Neural cell (in vitro differentiated cells): ENCODE measurements around the gene CPNE9. TPM values are rescaled to one million over a fixed set of nuclear protein-coding genes. Genes with fewer than 3 reads are reported as not detected.

ENCODE experiments used
- H2AFZ ChIP-seq: fragments of 200-600, 300-800 bp; sonication (generic), shearing (Covaris generic); 2 replicates; pipeline ENCODE4 v1.6.0; 2014; ENCODE audit warnings: low read depth, mild to moderate bottlenecking, antibody characterized with exemption, low read length, moderate library complexity
- H3F3A ChIP-seq: fragments of 200-600 bp; shearing (Covaris generic); 2 replicates; pipeline ENCODE4 v1.6.1; 2016; ENCODE audit warnings: mild to moderate bottlenecking, moderate library complexity, mixed read lengths, antibody characterized with exemption, low read length; ENCODE audit not compliant: insufficient read depth, poor library complexity, severe bottlenecking
- H3K27ac ChIP-seq: fragments of 200-600, 300-800 bp; sonication (generic), shearing (Covaris generic); 2 replicates; pipeline ENCODE4 v1.5.1; 2014; ENCODE audit warnings: mild to moderate bottlenecking, low read length, moderate library complexity
- H3K27me3 ChIP-seq: fragments of 300-800, 200-600 bp; sonication (generic), shearing (Covaris generic); 2 replicates; pipeline ENCODE4 v1.6.0; 2014; ENCODE audit warnings: mild to moderate bottlenecking, low read depth, low read length, moderate library complexity; ENCODE audit not compliant: insufficient read depth
- H3K36me3 ChIP-seq: fragments of 300-800, 200-600 bp; sonication (generic), shearing (Covaris generic); 2 replicates; pipeline ENCODE4 v1.5.1; 2014; ENCODE audit warnings: mild to moderate bottlenecking, antibody characterized with exemption, low read length, moderate library complexity; ENCODE audit not compliant: insufficient read depth
- H3K4me2 ChIP-seq: fragments of 300-800, 200-600 bp; sonication (generic), shearing (Covaris generic); 2 replicates; pipeline ENCODE4 v1.6.0; 2014; ENCODE audit warnings: mild to moderate bottlenecking, low read length
- H3K4me3 ChIP-seq: fragments of 300-800, 200-600 bp; sonication (generic), shearing (Covaris generic); 2 replicates; pipeline ENCODE4 v1.5.1; 2014; ENCODE audit warnings: mild to moderate bottlenecking, low read length, moderate library complexity
- H3K79me2 ChIP-seq: fragments of 200-600 bp; shearing (Covaris generic); replicated peaks from 2 replicates; pipeline ENCODE4 v1.6.0; 2014; ENCODE audit warnings: mild to moderate bottlenecking, low read length, moderate library complexity; ENCODE audit not compliant: insufficient read depth
- H3K9ac ChIP-seq: fragments of 300-800, 200-600 bp; sonication (generic), shearing (Covaris generic); 2 replicates; pipeline ENCODE4 v1.6.1; 2016; ENCODE audit warnings: mild to moderate bottlenecking, low read length, mixed read lengths
- H3K9me2 ChIP-seq: fragments of 200-600 bp; shearing (Covaris generic); 2 replicates; pipeline ENCODE4 v1.6.1; 2016; ENCODE audit warnings: mild to moderate bottlenecking, low read length, mixed read lengths; ENCODE audit not compliant: insufficient read depth
- H3K9me3 ChIP-seq: fragments of 200-600, 300-800 bp; sonication (generic), shearing (Covaris generic); 2 replicates; pipeline ENCODE4 v1.6.1; 2016; ENCODE audit warnings: mild to moderate bottlenecking, mixed run types, low read length, moderate library complexity, mixed read lengths
- H4K20me1 ChIP-seq: fragments of 200-600 bp; shearing (Covaris generic); 2 replicates; pipeline ENCODE4 v1.6.1; 2016; ENCODE audit warnings: mild to moderate bottlenecking, mixed run types; ENCODE audit not compliant: insufficient read depth
- EP300 ChIP-seq: fragments of 450-650 bp; conservative IDR thresholded peaks from 2 replicates; pipeline ENCODE4 v1.6.1; 2014; ENCODE audit warnings: antibody characterized with exemption, mild to moderate bottlenecking, moderate library complexity; ENCODE audit not compliant: poor library complexity, severe bottlenecking
- EZH2 ChIP-seq: fragments of 200-600, 300-800 bp; shearing (Covaris generic), sonication (generic); IDR thresholded peaks from 2 replicates; pipeline ENCODE4 v1.6.1; 2014; ENCODE audit warnings: antibody characterized with exemption, low read length, borderline replicate concordance, mild to moderate bottlenecking; ENCODE audit not compliant: insufficient read depth, poor library complexity, severe bottlenecking
- MXI1 ChIP-seq: fragments of 450-650 bp; conservative IDR thresholded peaks from 2 replicates; pipeline ENCODE4 v1.6.1; 2014; ENCODE audit warnings: antibody characterized with exemption, mild to moderate bottlenecking; ENCODE audit not compliant: poor library complexity, severe bottlenecking
- POLR2AphosphoS5 ChIP-seq: IDR thresholded peaks from 2 replicates; pipeline ENCODE4 v1.6.1; 2012
- RAD21 ChIP-seq: fragments of 450-650 bp; conservative IDR thresholded peaks from 2 replicates; pipeline ENCODE4 v1.6.1; 2014; ENCODE audit warnings: antibody characterized with exemption, mild to moderate bottlenecking, moderate library complexity
- REST ChIP-seq: IDR thresholded peaks from 2 replicates; pipeline ENCODE4 v1.6.1; 2012; ENCODE audit warnings: borderline replicate concordance
- SMC3 ChIP-seq: fragments of 450-650 bp; conservative IDR thresholded peaks from 2 replicates; pipeline ENCODE4 v1.6.1; 2014; ENCODE audit warnings: antibody characterized with exemption, mild to moderate bottlenecking, moderate library complexity; ENCODE audit not compliant: poor library complexity
- TAF1 ChIP-seq: IDR thresholded peaks from 2 replicates; pipeline ENCODE4 v1.6.1; 2012; ENCODE audit warnings: low read depth
- polyA plus RNA-seq: library from polyadenylated mRNA; depleted of rRNA; stranded (reverse); fragments of >200 nt; gene quantifications from 2 replicates; pipeline ENCODE4 v1.2.3, GENCODE V29; 2014
- TF ChIP-seq, protein P1 (sequence below): fragments of 450-650 bp; IDR thresholded peaks from 2 replicates; pipeline ENCODE4 v1.5.1; 2014; ENCODE audit warnings: antibody characterized with exemption, mild to moderate bottlenecking, moderate library complexity; ENCODE audit not compliant: poor library complexity, severe bottlenecking

CPNE9 gene
- polyA plus RNA-seq, 1 donor from 2014 or later = 0.32 TPM

GRCh38 chr3:9746330-9746729, 42.7 kb downstream of the CPNE9 start:
- Histone ChIP-seq H3K9me3 (no peaks in the 10 kb centered on the region), H3K79me2 (peaks cover 13% of the 10 kb centered on the region), H3K4me2 (no peak overlapping the region), H3K4me3 (no peak overlapping the region), H3K36me3 (peaks cover 1% of the 10 kb centered on the region), H2AFZ (no peak overlapping the region), H3K9me2 (no peaks in the 10 kb centered on the region), H3K27me3 (no peaks in the 10 kb centered on the region), H4K20me1 (no peaks in the 10 kb centered on the region), H3F3A (peaks cover 4% of the 10 kb centered on the region), H3K27ac (no peak overlapping the region), H3K9ac (no peak overlapping the region)
- no peak for TF ChIP-seq POLR2AphosphoS5

- H3K4me3 ChIP-seq = no peak overlapping the region
- peaks cover 4% of the 10 kb centered on the region for H3F3A ChIP-seq
- H3K79me2 ChIP-seq = peaks cover 18% of the 10 kb centered on the region
- H3K27me3 ChIP-seq = no peaks in the 10 kb centered on the region
- no peak overlapping the region for H3K4me2 ChIP-seq
- no peak for TF ChIP-seq EZH2
- no peak for TF ChIP-seq SMC3
- no peak for TF ChIP-seq MXI1
- TF ChIP-seq POLR2AphosphoS5 = no peak
- no peak for TF ChIP-seq EP300
- TF ChIP-seq RAD21 = no peak
- no peak for TF ChIP-seq TAF1
- no peak for TF ChIP-seq REST
- TF ChIP-seq, protein P1, sequence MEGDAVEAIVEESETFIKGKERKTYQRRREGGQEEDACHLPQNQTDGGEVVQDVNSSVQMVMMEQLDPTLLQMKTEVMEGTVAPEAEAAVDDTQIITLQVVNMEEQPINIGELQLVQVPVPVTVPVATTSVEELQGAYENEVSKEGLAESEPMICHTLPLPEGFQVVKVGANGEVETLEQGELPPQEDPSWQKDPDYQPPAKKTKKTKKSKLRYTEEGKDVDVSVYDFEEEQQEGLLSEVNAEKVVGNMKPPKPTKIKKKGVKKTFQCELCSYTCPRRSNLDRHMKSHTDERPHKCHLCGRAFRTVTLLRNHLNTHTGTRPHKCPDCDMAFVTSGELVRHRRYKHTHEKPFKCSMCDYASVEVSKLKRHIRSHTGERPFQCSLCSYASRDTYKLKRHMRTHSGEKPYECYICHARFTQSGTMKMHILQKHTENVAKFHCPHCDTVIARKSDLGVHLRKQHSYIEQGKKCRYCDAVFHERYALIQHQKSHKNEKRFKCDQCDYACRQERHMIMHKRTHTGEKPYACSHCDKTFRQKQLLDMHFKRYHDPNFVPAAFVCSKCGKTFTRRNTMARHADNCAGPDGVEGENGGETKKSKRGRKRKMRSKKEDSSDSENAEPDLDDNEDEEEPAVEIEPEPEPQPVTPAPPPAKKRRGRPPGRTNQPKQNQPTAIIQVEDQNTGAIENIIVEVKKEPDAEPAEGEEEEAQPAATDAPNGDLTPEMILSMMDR = no peak
- no peaks in the 10 kb centered on the region for H4K20me1 ChIP-seq
- H3K36me3 ChIP-seq = peaks cover 4% of the 10 kb centered on the region
- no peaks in the 10 kb centered on the region for H3K9me2 ChIP-seq
- no peak overlapping the region for H3K9ac ChIP-seq
- no peaks in the 10 kb centered on the region for H3K9me3 ChIP-seq
- no peak overlapping the region for H3K27ac ChIP-seq
- no peak overlapping the region for H2AFZ ChIP-seq
These were observed 43.6 kb downstream of the CPNE9 start for GRCh38 chr3:9747267-9747666.

DNA sequence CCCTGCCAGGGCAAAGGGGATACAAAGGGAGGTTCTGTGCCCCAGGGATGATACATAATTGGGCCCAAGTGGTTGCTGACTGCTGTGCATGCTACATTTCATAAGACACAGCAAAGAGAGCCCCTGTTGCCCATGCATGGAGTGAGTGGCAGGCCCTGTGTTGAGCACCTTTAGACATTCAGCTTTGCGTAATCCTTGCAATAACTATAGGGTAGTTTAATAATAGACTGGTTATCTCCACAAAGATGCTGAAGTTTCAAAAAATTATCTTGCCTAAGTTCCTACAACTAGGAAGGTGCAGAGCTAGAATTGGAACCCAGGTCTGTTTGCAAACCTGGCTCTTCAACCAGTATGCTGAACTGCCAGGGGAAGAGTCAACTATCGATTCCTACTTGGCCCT, 44.4 kb downstream of the CPNE9 start:
- no peak overlapping the region for H3K9ac ChIP-seq
- H3K4me2 ChIP-seq = no peak overlapping the region
- H3K27me3 ChIP-seq = no peaks in the 10 kb centered on the region
- no peaks in the 10 kb centered on the region for H3K9me3 ChIP-seq
- peaks cover 4% of the 10 kb centered on the region for H3K36me3 ChIP-seq
- H3K9me2 ChIP-seq = no peaks in the 10 kb centered on the region
- no peak overlapping the region for H2AFZ ChIP-seq
- TF ChIP-seq EZH2 (no peak), TAF1 (no peak), EP300 (no peak), MXI1 (no peak), SMC3 (no peak), RAD21 (no peak), POLR2AphosphoS5 (no peak), REST (no peak)
- TF ChIP-seq, protein P1 = no peak
- no peaks in the 10 kb centered on the region for H4K20me1 ChIP-seq
- H3K4me3 ChIP-seq = no peak overlapping the region
- no peak overlapping the region for H3K27ac ChIP-seq
- H3F3A ChIP-seq = peaks cover 4% of the 10 kb centered on the region
- peaks cover 18% of the 10 kb centered on the region for H3K79me2 ChIP-seq
